Type B pancreatic cell (in vitro differentiated cells): Measurements from ENCODE around the gene MRPS15. TPM values are rescaled to one million over a fixed set of nuclear protein-coding genes. Genes with fewer than 3 reads are reported as not detected.
A peak's percentile ranks its signal among the peaks of the same experiment; 100 is the strongest.

Experiments used
- DNase-seq: peaks from one replicate; pipeline ENCODE4 v3.0.0; 2021; ENCODE audit warnings: mixed read lengths; ENCODE audit not compliant: unreplicated experiment; ENCODE audit errors: extremely low spot score
- H3K27ac Mint-ChIP-seq: 2 replicates; pipeline ENCODE4 v1.8.0; 2021; ENCODE audit warnings: mild to moderate bottlenecking, mixed read lengths
- H3K27me3 Mint-ChIP-seq: 2 replicates; pipeline ENCODE4 v1.8.0; 2021; ENCODE audit warnings: mixed read lengths
- H3K36me3 Mint-ChIP-seq: 2 replicates; pipeline ENCODE4 v1.8.0; 2021; ENCODE audit warnings: mixed read lengths
- H3K4me1 Mint-ChIP-seq: one replicate; pipeline ENCODE4 v1.8.0; 2021; ENCODE audit warnings: mixed read lengths; ENCODE audit not compliant: unreplicated experiment
- H3K4me3 Mint-ChIP-seq: 2 replicates; pipeline ENCODE4 v1.8.0; 2021; ENCODE audit warnings: mild to moderate bottlenecking, mixed read lengths
- H3K9me3 Mint-ChIP-seq: 2 replicates; pipeline ENCODE4 v1.8.0; 2021; ENCODE audit warnings: mixed read lengths
- CTCF ChIP-seq: fragments of 200-600 bp; sonication (generic); conservative IDR thresholded peaks from 2 replicates; pipeline ENCODE4 v1.5.0; 2021; ENCODE audit warnings: antibody characterized with exemption, mild to moderate bottlenecking
- total RNA-seq: library from RNA; stranded (reverse); gene quantifications from 2 replicates; pipeline ENCODE4 v1.2.1, GENCODE V29; 2021; ENCODE audit warnings: low replicate concordance

The MRPS15 gene
- total RNA-seq, 1 donor from 2014 or later: 69.4 TPM

GRCh38 chr1:36453051-36453450 is 11.1 kb downstream of the MRPS15 start:
- no peak for TF ChIP-seq CTCF
- no peak overlapping the region for H3K4me3 Mint-ChIP-seq
- peaks cover 18% of the 10 kb centered on the region for H3K36me3 Mint-ChIP-seq
- H3K9me3 Mint-ChIP-seq: no peaks in the 10 kb centered on the region
- no peak for DNase-seq
- H3K27me3 Mint-ChIP-seq: no peaks in the 10 kb centered on the region
- H3K27ac Mint-ChIP-seq: no peak overlapping the region
- peaks cover 23% of the 10 kb centered on the region for H3K4me1 Mint-ChIP-seq

GRCh38 chr1:36450919-36451305 is 13.3 kb downstream of the MRPS15 start:
- no peak for TF ChIP-seq CTCF
- peaks cover 29% of the 10 kb centered on the region for H3K4me1 Mint-ChIP-seq
- no peaks in the 10 kb centered on the region for H3K9me3 Mint-ChIP-seq
- no peaks in the 10 kb centered on the region for H3K27me3 Mint-ChIP-seq
- peaks cover 14% of the 10 kb centered on the region for H3K36me3 Mint-ChIP-seq
- H3K4me3 Mint-ChIP-seq: peak overlapping the region; percentile 94
- no peak for DNase-seq
- peak overlapping the region; percentile 95 for H3K27ac Mint-ChIP-seq

GRCh38 chr1:36450270-36450918 is 13.8 kb downstream of the MRPS15 start, which contains the start of gene OSCP1:
Gene OSCP1, minus strand, starts transcription at chr1:36450451. Its CDS starts 82 bp downstream, at chr1:36450369.
- no peak for TF ChIP-seq CTCF
- Mint-ChIP-seq H3K4me3 (peak within 1 kb of the TSS; percentile 94), H3K4me1 (peaks cover 29% of the 10 kb centered on the region), H3K36me3 (peaks cover 13% of the 10 kb centered on the region), H3K9me3 (no peaks in the 10 kb centered on the region), H3K27me3 (no peaks in the 10 kb centered on the region), H3K27ac (peak within 1 kb of the TSS; percentile 95)
- DNase-seq: peak; percentile 95

GRCh38 chr1:36448530-36449056 is 15.6 kb downstream of the MRPS15 start:
- DNase-seq: no peak
- Mint-ChIP-seq H3K36me3 (no peaks in the 10 kb centered on the region), H3K9me3 (no peaks in the 10 kb centered on the region), H3K27ac (peak overlapping the region; percentile 95), H3K27me3 (no peaks in the 10 kb centered on the region), H3K4me3 (peak overlapping the region; percentile 94), H3K4me1 (peaks cover 29% of the 10 kb centered on the region)
- no peak for TF ChIP-seq CTCF

GRCh38 chr1:36447450-36447849 is 16.7 kb downstream of the MRPS15 start:
- no peak for TF ChIP-seq CTCF
- Mint-ChIP-seq H3K27me3 (no peaks in the 10 kb centered on the region), H3K36me3 (no peaks in the 10 kb centered on the region), H3K4me3 (no peak overlapping the region), H3K9me3 (no peaks in the 10 kb centered on the region), H3K4me1 (peaks cover 29% of the 10 kb centered on the region), H3K27ac (no peak overlapping the region)
- no peak for DNase-seq
